HepG2 (cell line): ENCODE data around the gene AGTPBP1. TPM values are rescaled to one million over a fixed set of nuclear protein-coding genes. Genes with fewer than 3 reads are reported as not detected.

Experiments used
- BHLHE40 ChIP-seq: IDR thresholded peaks from 2 replicates; pipeline ENCODE4 v1.6.1; 2011; ENCODE audit warnings: low read length, improper control_type of control experiment
- ELF3 ChIP-seq: IDR thresholded peaks from 2 replicates; pipeline ENCODE4 v1.6.1; 2016; ENCODE audit warnings: missing genetic modification reagents, missing compliant biosample characterization
- ESRRA ChIP-seq: sonication (generic); formaldehyde crosslinking; IDR thresholded peaks from 2 replicates; pipeline ENCODE4 v1.5.1; 2020; ENCODE audit warnings: mild to moderate bottlenecking, low read depth, missing genetic modification reagents
- GTF2F1 ChIP-seq: fragments of 150-350 bp; IDR thresholded peaks from 2 replicates; pipeline ENCODE4 v1.6.1; 2014; ENCODE audit warnings: low read length
- HDAC6 ChIP-seq: fragments of 200-600 bp; sonication (generic); IDR thresholded peaks from 2 replicates; pipeline ENCODE4 v1.7.0; 2017; ENCODE audit warnings: mild to moderate bottlenecking, antibody characterized with exemption, low read length, low read depth
- JUN ChIP-seq: sonication (generic); formaldehyde crosslinking; IDR thresholded peaks from 2 replicates; pipeline ENCODE4 v1.4.0; 2020; ENCODE audit warnings: mild to moderate bottlenecking, missing genetic modification reagents
- MLXIP ChIP-seq: sonication (generic); formaldehyde crosslinking; IDR thresholded peaks from 2 replicates; pipeline ENCODE4 v1.9.0; 2021; ENCODE audit warnings: missing genetic modification reagents, borderline replicate concordance
- MTF1 ChIP-seq: sonication (generic); formaldehyde crosslinking; IDR thresholded peaks from 2 replicates; pipeline ENCODE4 v1.5.0; 2020; ENCODE audit warnings: missing genetic modification reagents
- NBN ChIP-seq: fragments of 450-650 bp; conservative IDR thresholded peaks from 2 replicates; pipeline ENCODE4 v1.6.1; 2017
- NFIB ChIP-seq: sonication (generic); formaldehyde crosslinking; IDR thresholded peaks from 2 replicates; pipeline ENCODE4 v1.9.0; 2021; ENCODE audit warnings: missing genetic modification reagents, mild to moderate bottlenecking, borderline replicate concordance
- SATB2 ChIP-seq: sonication (generic); formaldehyde crosslinking; IDR thresholded peaks from 2 replicates; pipeline ENCODE4 v1.5.0; 2020; ENCODE audit warnings: missing genetic modification reagents
- SNAPC2 ChIP-seq: sonication (generic); formaldehyde crosslinking; IDR thresholded peaks from 2 replicates; pipeline ENCODE4 v1.8.1; 2022; ENCODE audit warnings: mild to moderate bottlenecking, missing genetic modification reagents
- SPEN ChIP-seq: sonication (generic); formaldehyde crosslinking; IDR thresholded peaks from 2 replicates; pipeline ENCODE4 v1.5.1; 2020; ENCODE audit warnings: low read depth, mild to moderate bottlenecking, missing genetic modification reagents
- ZEB1 ChIP-seq: IDR thresholded peaks from 2 replicates; pipeline ENCODE4 v1.6.1; 2012; ENCODE audit warnings: mild to moderate bottlenecking, low read depth, inconsistent platforms; ENCODE audit not compliant: insufficient replicate concordance
- ZFP36L1 ChIP-seq: sonication (generic); formaldehyde crosslinking; IDR thresholded peaks from 2 replicates; pipeline ENCODE4 v1.8.0; 2022; ENCODE audit warnings: mild to moderate bottlenecking, missing genetic modification reagents, moderate library complexity
- ZNF121 ChIP-seq: sonication (generic); formaldehyde crosslinking; IDR thresholded peaks from 2 replicates; pipeline ENCODE4 v1.5.0; 2020; ENCODE audit warnings: mild to moderate bottlenecking, missing genetic modification reagents
- ZNF512B ChIP-seq: sonication (generic); formaldehyde crosslinking; IDR thresholded peaks from 2 replicates; pipeline ENCODE4 v1.5.1; 2020; ENCODE audit warnings: missing genetic modification reagents, mild to moderate bottlenecking, borderline replicate concordance
- ZNF709 ChIP-seq: sonication (generic); formaldehyde crosslinking; IDR thresholded peaks from 2 replicates; pipeline ENCODE4 v1.5.0; 2020; ENCODE audit warnings: mild to moderate bottlenecking, missing genetic modification reagents
- ZNF772 ChIP-seq: sonication (generic); formaldehyde crosslinking; IDR thresholded peaks from 2 replicates; pipeline ENCODE4 v1.5.0; 2020; ENCODE audit warnings: mild to moderate bottlenecking, missing genetic modification reagents
- ZNF776 ChIP-seq: sonication (generic); formaldehyde crosslinking; IDR thresholded peaks from 2 replicates; pipeline ENCODE4 v1.4.0; 2020; ENCODE audit warnings: mild to moderate bottlenecking, missing genetic modification reagents
- ZNF780A ChIP-seq: sonication (generic); formaldehyde crosslinking; IDR thresholded peaks from 2 replicates; pipeline ENCODE4 v1.8.0; 2022; ENCODE audit warnings: mild to moderate bottlenecking, missing genetic modification reagents, moderate library complexity
- ZNF850 ChIP-seq: sonication (generic); formaldehyde crosslinking; conservative IDR thresholded peaks from 2 replicates; pipeline ENCODE4 v1.9.0; 2021; ENCODE audit warnings: mild to moderate bottlenecking, missing genetic modification reagents
- ZNF883 ChIP-seq: sonication (generic); formaldehyde crosslinking; IDR thresholded peaks from 2 replicates; pipeline ENCODE4 v1.5.1; 2020; ENCODE audit warnings: mild to moderate bottlenecking, missing genetic modification reagents; ENCODE audit errors: not compliant biosample characterization
- polyA plus RNA-seq, 8 experiments: library from polyadenylated mRNA; depleted of rRNA in 3 of 8; stranded (reverse) in 7 of 8; unstranded in 1 of 8; fragments of >200 nt; fragmentation: Illumina TruSeq in 4 of 8; extraction: Trizol in 4 of 8; gene quantifications; 2 replicates each; pipeline versions ENCODE4 v1.2.1 to v1.2.3, GENCODE V29; 2011 to 2016; ENCODE audit warnings: low read depth in 4 of 8, missing spikeins in 1 of 8, mixed read lengths in 1 of 8; ENCODE audit not compliant: insufficient read depth in 1 of 8
- total RNA-seq, 5 experiments: library from RNA; depleted of rRNA; stranded (reverse); fragments of >200 nt; fragmentation: Illumina TruSeq; extraction: Trizol; gene quantifications; 2 replicates each; pipeline ENCODE4 v1.2.3, GENCODE V29; 2016; ENCODE audit warnings: low read depth in 1 of 5
- TF ChIP-seq, protein P1 (sequence below): sonication (generic); formaldehyde crosslinking; IDR thresholded peaks from 2 replicates; pipeline ENCODE4 v1.4.0; 2020; ENCODE audit warnings: missing genetic modification reagents
- TF ChIP-seq, protein P2 (sequence below): sonication (generic); formaldehyde crosslinking; IDR thresholded peaks from 2 replicates; pipeline ENCODE4 v1.5.0; 2020; ENCODE audit warnings: missing genetic modification reagents, mild to moderate bottlenecking, borderline replicate concordance

Gene AGTPBP1
- total and polyA plus RNA-seq, 2 of the 13 experiments (the other 11 are each of a cell fraction or from before 2014, with no cell fraction given): 9.7 to 22.3 TPM

GRCh38 chr9:85723215-85723614 lies 18.5 kb downstream of the AGTPBP1 start (continued):
- TF ChIP-seq, protein P1, sequence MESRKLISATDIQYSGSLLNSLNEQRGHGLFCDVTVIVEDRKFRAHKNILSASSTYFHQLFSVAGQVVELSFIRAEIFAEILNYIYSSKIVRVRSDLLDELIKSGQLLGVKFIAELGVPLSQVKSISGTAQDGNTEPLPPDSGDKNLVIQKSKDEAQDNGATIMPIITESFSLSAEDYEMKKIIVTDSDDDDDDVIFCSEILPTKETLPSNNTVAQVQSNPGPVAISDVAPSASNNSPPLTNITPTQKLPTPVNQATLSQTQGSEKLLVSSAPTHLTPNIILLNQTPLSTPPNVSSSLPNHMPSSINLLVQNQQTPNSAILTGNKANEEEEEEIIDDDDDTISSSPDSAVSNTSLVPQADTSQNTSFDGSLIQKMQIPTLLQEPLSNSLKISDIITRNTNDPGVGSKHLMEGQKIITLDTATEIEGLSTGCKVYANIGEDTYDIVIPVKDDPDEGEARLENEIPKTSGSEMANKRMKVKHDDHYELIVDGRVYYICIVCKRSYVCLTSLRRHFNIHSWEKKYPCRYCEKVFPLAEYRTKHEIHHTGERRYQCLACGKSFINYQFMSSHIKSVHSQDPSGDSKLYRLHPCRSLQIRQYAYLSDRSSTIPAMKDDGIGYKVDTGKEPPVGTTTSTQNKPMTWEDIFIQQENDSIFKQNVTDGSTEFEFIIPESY (CRISPR knock-in tag): peak; percentile 96
- TF ChIP-seq ZNF850 (CRISPR knock-in tag) (no peak), ZNF883 (no peak), NBN (no peak), ZNF709 (no peak), BHLHE40 (no peak), ZNF512B (CRISPR knock-in tag) (no peak), ZNF121 (CRISPR knock-in tag) (no peak), MTF1 (CRISPR knock-in tag) (no peak), ZNF780A (no peak; the same call in 1 of the 2 replicates), ZNF772 (CRISPR knock-in tag) (no peak), ZFP36L1 (CRISPR knock-in tag) (no peak), ZNF776 (no peak), JUN (CRISPR knock-in tag) (no peak), NFIB (CRISPR knock-in tag) (no peak), ZEB1 (no peak), SNAPC2 (CRISPR knock-in tag) (no peak), MLXIP (CRISPR knock-in tag) (no peak), GTF2F1 (no peak), HDAC6 (no peak), SATB2 (CRISPR knock-in tag) (no peak), SPEN (CRISPR knock-in tag) (no peak; the same call in 1 of the 2 replicates), ESRRA (CRISPR knock-in tag) (no peak), ELF3 (CRISPR knock-in tag) (peak; percentile 54; the same call in 1 of the 2 replicates)
- TF ChIP-seq, protein P2, sequence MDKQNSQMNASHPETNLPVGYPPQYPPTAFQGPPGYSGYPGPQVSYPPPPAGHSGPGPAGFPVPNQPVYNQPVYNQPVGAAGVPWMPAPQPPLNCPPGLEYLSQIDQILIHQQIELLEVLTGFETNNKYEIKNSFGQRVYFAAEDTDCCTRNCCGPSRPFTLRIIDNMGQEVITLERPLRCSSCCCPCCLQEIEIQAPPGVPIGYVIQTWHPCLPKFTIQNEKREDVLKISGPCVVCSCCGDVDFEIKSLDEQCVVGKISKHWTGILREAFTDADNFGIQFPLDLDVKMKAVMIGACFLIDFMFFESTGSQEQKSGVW (CRISPR knock-in tag): no peak
